Measurements from ENCODE around the gene KLF6.
A peak's percentile ranks its signal among the peaks of the same experiment; 100 is the strongest.

KLF6 gene

GRCh38 chr10:3808689-3809199 lies 23.7 kb upstream of the KLF6 start:
- no peak for DNase-seq

DNA sequence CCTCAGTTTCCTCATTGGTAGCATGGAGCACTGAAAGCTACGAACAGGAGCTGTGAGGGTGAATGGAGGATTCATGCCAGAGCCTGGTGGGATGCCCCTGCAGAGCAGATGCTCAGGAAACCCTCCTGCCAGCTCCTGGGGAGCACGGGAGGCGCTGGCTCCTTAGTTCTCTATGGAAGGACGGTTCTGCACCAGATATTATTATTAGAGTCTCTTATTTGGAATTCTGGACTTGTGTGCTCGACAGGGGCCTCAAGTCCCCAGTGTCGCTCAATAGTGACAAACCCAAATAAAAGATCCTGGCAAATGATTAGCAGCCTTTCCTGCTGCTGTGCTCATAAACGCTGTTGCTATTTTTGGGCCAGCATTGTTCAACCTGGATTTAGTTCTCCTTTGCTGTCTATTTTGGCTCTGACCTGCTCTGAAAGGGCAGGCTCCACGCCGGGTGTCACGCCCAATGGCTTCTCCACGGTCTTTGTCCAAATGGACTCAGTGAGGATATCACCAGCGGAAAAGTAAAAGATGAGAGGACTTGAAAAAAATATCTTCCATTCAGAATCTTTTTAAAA lies 23.0 kb upstream of the KLF6 start:
- DNase-seq: no peak

- DNase-seq: no peak
Observed at GRCh38 chr10:3807211-3807927, 22.4 kb upstream of the KLF6 start.

DNA sequence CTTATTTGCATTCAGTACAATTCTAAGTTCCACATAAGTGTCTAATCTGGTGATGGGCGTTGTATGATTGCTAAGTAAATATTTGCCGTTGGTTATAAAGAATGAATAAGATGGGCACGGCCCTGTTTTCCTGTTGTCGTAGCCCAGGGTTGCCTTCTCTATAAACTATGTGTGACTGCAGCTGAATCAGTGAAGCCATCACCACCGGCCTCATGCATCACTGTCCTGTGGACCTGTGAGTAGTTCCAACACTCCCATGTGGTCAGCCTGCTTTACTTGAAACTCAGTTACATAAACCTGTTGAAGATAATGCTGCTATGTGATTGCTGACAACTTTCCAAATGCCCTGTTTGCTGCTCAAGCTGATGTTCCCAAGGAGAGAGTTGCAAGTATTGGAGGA lies 21.6 kb upstream of the KLF6 start:
- DNase-seq: peak in 1 of 2 experiments; percentile 28

DNA sequence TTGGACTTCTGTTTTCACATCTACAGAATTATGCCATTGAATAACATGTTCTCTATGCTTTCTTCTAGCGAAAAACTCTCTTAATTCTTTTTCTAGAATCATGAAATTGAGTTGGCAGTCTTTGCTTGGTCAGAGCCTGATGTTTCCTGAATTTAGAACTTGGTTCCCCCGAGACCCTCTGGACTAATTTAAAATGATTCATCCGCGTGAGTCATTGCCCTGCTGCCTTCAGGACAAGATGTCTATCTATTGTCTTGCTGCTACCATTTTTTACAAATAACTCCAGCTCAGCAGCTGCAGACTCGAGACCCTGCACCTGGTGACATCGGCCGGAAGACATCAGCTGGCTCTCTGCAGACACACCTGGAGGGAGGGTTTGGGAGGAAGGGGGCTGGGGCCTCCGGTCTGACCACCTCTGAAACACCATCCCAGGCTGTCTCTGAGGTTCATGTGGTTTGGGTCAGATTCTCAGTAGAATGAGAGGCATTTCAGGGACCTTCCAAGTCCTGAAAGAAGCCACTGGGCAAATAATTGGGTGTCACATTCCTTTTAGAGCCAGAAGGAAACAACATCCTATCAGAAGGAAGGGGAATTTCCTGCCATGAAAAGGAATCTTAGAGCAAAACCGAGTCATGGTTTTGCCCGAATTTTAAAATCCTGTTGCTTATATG lies 20.9 kb upstream of the KLF6 start:
- peak in 1 of 2 experiments; percentile 32 for DNase-seq

DNA sequence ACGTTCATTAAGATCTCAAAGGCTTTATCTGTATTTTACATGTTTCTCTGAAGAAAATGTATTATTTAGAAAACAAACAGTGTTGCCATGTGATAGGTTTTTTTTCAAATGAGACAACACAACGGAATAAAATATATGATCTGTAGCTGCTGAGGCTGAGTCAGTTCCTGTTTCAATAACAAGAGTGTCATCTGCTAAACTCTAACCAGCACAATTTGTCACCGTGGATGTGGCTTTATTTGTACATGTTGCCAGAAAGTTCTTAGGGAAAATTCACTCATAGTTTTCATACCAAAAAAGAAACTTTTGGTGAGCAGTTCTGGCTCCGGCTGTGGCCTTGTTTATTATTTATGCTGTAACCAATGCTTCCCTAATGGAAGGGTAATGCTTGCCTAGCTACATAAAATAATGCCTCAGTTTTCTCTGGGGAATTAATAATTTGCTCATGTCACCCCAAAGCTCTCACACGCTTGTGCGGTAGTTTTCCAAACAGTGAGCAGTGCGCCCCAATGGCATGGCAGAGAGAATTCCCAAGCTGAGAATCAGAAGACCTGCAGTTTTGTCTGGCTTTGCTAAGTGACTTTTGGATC lies 20.3 kb upstream of the KLF6 start:
- DNase-seq: peak; percentile 30 to 85

DNA sequence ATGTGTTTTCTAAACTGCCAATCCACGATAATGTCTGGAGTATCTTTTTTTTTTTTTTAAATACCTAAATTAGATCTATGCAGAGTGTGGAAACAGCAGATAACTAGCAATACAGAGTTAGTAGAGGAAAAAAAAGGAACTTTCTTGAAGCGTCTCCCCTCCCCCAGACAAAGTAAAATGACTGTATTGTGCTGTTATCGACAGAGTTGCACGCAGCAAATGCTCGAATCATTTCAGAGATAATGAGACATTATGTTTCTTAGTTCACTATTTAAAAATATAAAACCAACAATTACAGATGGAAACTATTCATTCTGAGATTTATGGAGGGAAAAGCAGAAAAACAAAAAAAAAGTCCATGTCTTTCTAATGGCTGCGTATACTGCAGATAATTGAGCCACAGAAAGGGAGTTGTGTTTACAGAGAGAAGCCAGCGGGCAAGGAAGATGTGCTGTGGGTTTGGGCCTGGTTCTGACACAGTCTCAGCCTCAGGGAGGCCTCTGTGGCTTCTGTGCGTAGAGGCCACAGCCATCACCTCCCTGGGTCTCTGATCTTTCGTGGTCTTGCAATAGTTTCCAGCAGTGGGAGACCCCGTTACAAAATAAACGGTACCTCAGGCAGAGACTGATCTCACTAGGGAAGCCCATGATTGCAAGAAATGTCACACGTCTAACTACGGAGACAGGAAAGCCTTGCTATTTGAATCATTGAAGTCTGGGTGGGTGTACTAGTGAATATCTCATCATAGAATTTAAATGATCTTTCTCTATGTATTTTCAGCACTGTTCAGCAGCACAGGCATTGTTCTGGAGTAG lies 19.1 kb upstream of the KLF6 start:
- no peak for DNase-seq

GRCh38 chr10:3803295-3803926 lies 18.4 kb upstream of the KLF6 start:
- no peak for DNase-seq

- no peak for DNase-seq
Observed at GRCh38 chr10:3802526-3803265, 17.7 kb upstream of the KLF6 start.

DNA sequence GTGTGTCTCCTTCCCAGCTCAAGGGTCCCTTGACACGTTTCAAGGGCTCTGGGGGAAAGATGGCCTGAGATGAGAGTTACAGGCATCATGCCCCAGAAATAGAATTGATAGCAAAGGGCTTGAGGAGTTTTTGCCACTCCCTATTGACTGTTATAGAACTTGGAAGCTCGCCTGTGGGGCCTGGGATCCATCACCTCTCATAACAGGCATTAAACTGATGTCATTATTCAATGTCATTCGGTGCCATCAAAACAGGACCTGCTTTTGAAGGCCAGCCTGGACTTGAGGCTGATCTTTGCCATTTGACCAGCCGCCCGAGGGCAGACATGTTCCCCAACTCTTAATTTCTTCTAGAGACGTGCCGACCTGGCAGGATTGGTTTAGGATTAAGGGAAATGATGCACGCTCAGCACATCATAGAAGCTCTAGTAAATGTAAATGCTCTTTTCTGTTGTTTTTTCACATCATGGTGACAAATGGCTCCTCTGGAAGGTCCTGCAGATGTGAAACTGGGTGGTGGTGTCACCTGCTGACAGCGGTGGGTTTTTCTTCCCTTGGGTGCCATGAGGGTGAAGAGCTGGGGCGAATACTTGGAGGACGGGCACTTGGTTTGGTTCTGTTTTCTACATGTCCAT lies 16.7 kb upstream of the KLF6 start:
- no peak for DNase-seq

- no peak for DNase-seq
Observed at GRCh38 chr10:3800586-3800985, 15.6 kb upstream of the KLF6 start.

GRCh38 chr10:3797750-3798149 lies 12.7 kb upstream of the KLF6 start:
- no peak for DNase-seq

DNA sequence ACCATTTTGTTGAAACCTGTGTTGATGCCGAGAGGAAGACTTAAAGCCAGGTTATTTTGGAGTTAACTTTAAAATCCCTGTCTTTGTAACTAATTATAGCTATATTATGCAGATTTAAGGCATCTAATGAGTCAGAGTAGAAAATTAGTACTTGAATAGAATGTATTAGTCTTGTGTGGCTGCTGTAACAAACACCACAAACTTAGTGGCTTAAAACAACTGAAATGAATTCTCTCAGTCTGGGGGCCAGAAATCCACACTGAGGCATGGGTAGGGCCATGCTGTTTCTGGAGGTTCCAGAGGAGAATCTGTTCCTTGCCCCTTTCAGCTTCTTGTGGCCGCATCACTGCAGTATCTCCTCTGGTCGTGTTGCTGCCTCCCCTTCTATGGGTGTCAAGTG lies 8.5 kb upstream of the KLF6 start:
- no peak for DNase-seq

- DNase-seq: no peak
Observed at GRCh38 chr10:3792710-3793219, 7.8 kb upstream of the KLF6 start.

- DNase-seq: no peak
Observed at GRCh38 chr10:3791974-3792633, 7.1 kb upstream of the KLF6 start.

GRCh38 chr10:3790858-3791257 lies 5.8 kb upstream of the KLF6 start:
- DNase-seq: no peak

DNA sequence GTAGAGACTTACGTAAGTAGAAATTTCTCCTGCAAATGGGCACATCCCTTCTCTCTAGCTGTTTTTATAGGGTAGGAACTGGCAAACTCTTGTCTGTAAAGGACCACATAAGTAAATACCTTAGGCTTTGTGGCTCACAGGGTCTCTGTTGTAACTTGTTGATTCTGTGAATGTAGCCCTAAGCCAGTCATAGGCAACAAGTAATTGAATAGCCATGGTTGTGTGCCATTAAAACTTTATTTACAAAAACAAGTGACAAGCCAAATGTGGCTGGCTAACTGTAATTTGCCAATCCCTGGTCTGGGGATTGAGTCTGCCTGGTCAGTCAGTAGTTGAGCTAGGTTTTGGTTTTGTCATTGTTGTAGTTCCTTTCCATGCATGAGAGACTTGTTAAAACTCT lies 5.3 kb upstream of the KLF6 start:
- DNase-seq: no peak

DNA sequence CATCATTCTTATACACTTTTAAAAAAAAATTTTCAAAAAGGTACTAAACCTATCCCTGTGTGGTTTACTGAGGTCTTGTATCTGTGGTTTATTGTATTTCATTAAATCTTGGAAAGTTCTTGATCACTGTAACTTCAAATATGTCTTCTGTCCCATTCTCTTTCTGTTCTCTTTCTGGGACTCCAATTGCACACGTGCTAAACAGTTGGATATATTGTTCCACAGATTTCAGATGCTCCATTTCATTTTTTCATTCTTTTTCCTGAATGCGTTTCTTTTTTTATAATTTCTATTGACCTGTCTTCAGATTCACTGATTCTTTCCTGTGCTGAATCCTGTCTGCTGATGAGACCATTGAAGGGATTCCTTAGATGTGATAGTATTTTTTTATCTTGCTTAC lies 4.6 kb upstream of the KLF6 start:
- DNase-seq: no peak

- no peak for DNase-seq
Observed at GRCh38 chr10:3787816-3788215, 2.8 kb upstream of the KLF6 start.

DNA sequence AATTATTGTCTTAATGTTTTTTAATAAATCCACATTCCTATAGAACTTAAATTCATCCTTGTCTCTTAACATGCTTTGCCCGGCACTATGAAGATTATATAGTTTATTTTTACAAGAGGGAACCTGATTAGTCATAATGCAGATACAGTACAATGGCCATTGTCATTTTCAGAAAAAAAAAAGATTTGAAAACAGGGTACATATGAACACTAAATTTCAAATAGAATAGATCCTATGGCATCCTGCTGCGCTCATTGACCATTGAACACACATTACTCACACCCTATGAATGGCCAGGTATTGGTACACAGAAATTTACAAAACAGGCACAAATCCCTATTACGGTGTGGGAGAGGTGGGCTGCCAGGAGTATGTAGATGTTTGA lies 2.0 kb upstream of the KLF6 start:
- DNase-seq: no peak
